Measurements from ENCODE around the gene AAMP.
A peak's percentile ranks its signal among the peaks of the same experiment; 100 is the strongest.
"Not testable (repeated sequence)": the region's sequence is repeated elsewhere in the genome, so short reads cannot be mapped to it uniquely, and the experiment has no call there.

The AAMP gene, protein sequence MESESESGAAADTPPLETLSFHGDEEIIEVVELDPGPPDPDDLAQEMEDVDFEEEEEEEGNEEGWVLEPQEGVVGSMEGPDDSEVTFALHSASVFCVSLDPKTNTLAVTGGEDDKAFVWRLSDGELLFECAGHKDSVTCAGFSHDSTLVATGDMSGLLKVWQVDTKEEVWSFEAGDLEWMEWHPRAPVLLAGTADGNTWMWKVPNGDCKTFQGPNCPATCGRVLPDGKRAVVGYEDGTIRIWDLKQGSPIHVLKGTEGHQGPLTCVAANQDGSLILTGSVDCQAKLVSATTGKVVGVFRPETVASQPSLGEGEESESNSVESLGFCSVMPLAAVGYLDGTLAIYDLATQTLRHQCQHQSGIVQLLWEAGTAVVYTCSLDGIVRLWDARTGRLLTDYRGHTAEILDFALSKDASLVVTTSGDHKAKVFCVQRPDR

GRCh38 chr2:218269900-218270720 lies at the start of gene AAMP, which contains the start of gene PNKD:
AAMP (minus strand) TSS chr2:218270137; CDS start chr2:218270086, 51 bp downstream.
PNKD (plus strand) TSS chr2:218270519; CDS start chr2:218270536, 17 bp downstream.
- H3K4me3 ChIP-seq, result peak within 1 kb of the TSS; percentile 77 to 79
- peaks cover 39 to 47% (median 44%) of the 10 kb centered on the region in 3 donors for H3K36me3 ChIP-seq
- DNase-seq, result peak; percentile 100
- H3K27me3 ChIP-seq, result no peaks in the 10 kb centered on the region
- no peaks in the 10 kb centered on the region for H3K9me3 ChIP-seq
- intact Hi-C loops (cut with DNase I; ENCODE audit: low total_unique reads), result loop anchor here (5.0 to 10.0 kb wide), 2 partner anchors 55 to 83 kb away; partner anchors contain the start of gene ARPC2
- H3K27ac ChIP-seq, result peak within 1 kb of the TSS; percentile 80 to 99
- H3K4me1 ChIP-seq, result peaks cover 0 to 48% (median 38%) of the 10 kb centered on the region in 4 donors
- TF ChIP-seq, protein P1, sequence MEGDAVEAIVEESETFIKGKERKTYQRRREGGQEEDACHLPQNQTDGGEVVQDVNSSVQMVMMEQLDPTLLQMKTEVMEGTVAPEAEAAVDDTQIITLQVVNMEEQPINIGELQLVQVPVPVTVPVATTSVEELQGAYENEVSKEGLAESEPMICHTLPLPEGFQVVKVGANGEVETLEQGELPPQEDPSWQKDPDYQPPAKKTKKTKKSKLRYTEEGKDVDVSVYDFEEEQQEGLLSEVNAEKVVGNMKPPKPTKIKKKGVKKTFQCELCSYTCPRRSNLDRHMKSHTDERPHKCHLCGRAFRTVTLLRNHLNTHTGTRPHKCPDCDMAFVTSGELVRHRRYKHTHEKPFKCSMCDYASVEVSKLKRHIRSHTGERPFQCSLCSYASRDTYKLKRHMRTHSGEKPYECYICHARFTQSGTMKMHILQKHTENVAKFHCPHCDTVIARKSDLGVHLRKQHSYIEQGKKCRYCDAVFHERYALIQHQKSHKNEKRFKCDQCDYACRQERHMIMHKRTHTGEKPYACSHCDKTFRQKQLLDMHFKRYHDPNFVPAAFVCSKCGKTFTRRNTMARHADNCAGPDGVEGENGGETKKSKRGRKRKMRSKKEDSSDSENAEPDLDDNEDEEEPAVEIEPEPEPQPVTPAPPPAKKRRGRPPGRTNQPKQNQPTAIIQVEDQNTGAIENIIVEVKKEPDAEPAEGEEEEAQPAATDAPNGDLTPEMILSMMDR (IDR thresholded peaks at IDR 0.05), result peak in 1 of 2 experiments; percentile 26

GRCh38 chr2:218318241-218318640 lies 48.3 kb upstream of the AAMP start:
- TF ChIP-seq, protein P1 (IDR thresholded peaks at IDR 0.05), result no peak
- intact Hi-C loops (cut with DNase I; ENCODE audit: low total_unique reads), result no loop called here
- Histone ChIP-seq H3K27ac (no peak overlapping the region), H3K36me3 (no peaks in the 10 kb centered on the region), H3K27me3 (no peaks in the 10 kb centered on the region), H3K9me3 (no peaks in the 10 kb centered on the region), H3K4me1 (peaks cover 0 to 11% (median 9%) of the 10 kb centered on the region in 4 donors), H3K4me3 (no peak overlapping the region)
- DNase-seq, result no peak

DNA sequence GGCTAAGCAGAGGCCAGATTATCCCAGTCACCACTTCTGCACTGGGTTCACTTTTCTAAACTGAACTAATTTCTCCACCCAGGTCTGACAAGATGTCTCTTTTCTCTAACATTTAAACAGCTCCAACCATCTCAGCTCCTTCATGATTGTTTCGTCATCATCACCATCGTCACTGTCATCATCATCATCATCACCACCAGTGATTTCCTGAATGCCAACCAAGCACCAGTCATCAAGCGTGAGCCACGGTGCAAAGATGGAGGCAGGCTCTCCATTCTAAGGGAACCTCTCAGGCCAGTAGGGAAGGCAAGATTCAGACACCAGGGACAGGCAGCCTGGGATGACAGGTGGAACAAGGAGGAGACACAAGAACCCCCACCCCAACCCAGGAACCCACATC lies 47.9 kb upstream of the AAMP start:
- Histone ChIP-seq H3K27ac (no peak overlapping the region), H3K36me3 (no peaks in the 10 kb centered on the region), H3K4me1 (peaks cover 0 to 10% (median 7%) of the 10 kb centered on the region in 4 donors), H3K9me3 (no peaks in the 10 kb centered on the region), H3K4me3 (no peak overlapping the region), H3K27me3 (no peaks in the 10 kb centered on the region)
- TF ChIP-seq, protein P1 (IDR thresholded peaks at IDR 0.05), result no peak
- DNase-seq, result no peak
- intact Hi-C loops (cut with DNase I; ENCODE audit: low total_unique reads), result no loop called here

DNA sequence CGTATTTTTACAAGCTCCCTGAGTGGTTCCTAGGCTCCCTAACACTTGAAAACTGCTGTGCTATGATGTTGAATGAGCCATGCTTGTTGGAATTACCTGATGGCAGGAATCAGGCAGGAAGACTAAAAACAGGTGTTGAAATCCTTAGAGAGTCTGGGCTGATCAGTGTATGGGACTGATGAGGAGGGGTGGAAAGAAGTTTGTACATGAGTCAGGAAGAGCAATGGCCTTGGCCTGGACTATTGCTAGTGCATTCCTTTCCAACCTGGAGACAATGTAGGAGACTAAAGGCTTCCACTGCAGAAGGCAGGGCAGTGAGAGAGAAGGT lies 47.3 kb upstream of the AAMP start:
- no peaks in the 10 kb centered on the region for H3K9me3 ChIP-seq
- intact Hi-C loops (cut with DNase I; ENCODE audit: low total_unique reads), result no loop called here
- H3K27me3 ChIP-seq, result no peaks in the 10 kb centered on the region
- H3K4me1 ChIP-seq, result peaks cover 0 to 4% (median 1%) of the 10 kb centered on the region in 4 donors
- no peak for DNase-seq
- no peak overlapping the region for H3K4me3 ChIP-seq
- H3K36me3 ChIP-seq, result no peaks in the 10 kb centered on the region
- H3K27ac ChIP-seq, result no peak overlapping the region
- TF ChIP-seq, protein P1 (IDR thresholded peaks at IDR 0.05), result no peak

GRCh38 chr2:218315397-218315796 lies 45.5 kb upstream of the AAMP start:
- Histone ChIP-seq H3K27ac (no peak overlapping the region), H3K27me3 (no peaks in the 10 kb centered on the region), H3K4me3 (no peak overlapping the region), H3K9me3 (no peaks in the 10 kb centered on the region), H3K4me1 (no peaks in the 10 kb centered on the region), H3K36me3 (no peaks in the 10 kb centered on the region)
- TF ChIP-seq, protein P1 (IDR thresholded peaks at IDR 0.05), result no peak
- intact Hi-C loops (cut with DNase I; ENCODE audit: low total_unique reads), result no loop called here
- no peak for DNase-seq

- DNase-seq; H3K27me3 ChIP-seq; H3K4me1 ChIP-seq; H3K27ac ChIP-seq; H3K9me3 ChIP-seq; intact Hi-C loops (cut with DNase I; ENCODE audit: low total_unique reads); H3K36me3 ChIP-seq; H3K4me3 ChIP-seq: not testable (repeated sequence)
Measured at GRCh38 chr2:218314764-218315163, 44.8 kb upstream of the AAMP start.

Measured in tibial artery (tissue), 4 donors.